OCI-LY1 (cell line): ENCODE data around the gene PEX5L.
A peak's percentile ranks its signal among the peaks of the same experiment; 100 is the strongest.

Source experiments
- H2AFZ ChIP-seq: fragments of 200-600 bp; sonication (generic), shearing (Covaris generic); 2 replicates; pipeline ENCODE4 v1.6.0; 2014; ENCODE audit warnings: antibody characterized with exemption, mild to moderate bottlenecking, low read length
- H3F3A ChIP-seq: fragments of 200-600 bp; sonication (generic), shearing (Covaris generic); 2 replicates; pipeline ENCODE4 v1.6.0; 2014; ENCODE audit warnings: mild to moderate bottlenecking, antibody characterized with exemption, low read length, moderate library complexity; ENCODE audit not compliant: insufficient read depth
- H3K27ac ChIP-seq: fragments of 200-600 bp; sonication (generic); 2 replicates; pipeline ENCODE4 v1.5.1; 2014; ENCODE audit warnings: low read length, mixed run types, mild to moderate bottlenecking, low read depth; ENCODE audit not compliant: poor library complexity, severe bottlenecking
- H3K27me3 ChIP-seq: fragments of 200-600 bp; sonication (generic); 2 replicates; pipeline ENCODE4 v1.6.0; 2014; ENCODE audit warnings: antibody characterized with exemption, mild to moderate bottlenecking, low read length, moderate library complexity; ENCODE audit not compliant: insufficient read depth
- H3K36me3 ChIP-seq: fragments of 200-600 bp; sonication (generic); 2 replicates; pipeline ENCODE4 v1.6.1; 2014; ENCODE audit warnings: mild to moderate bottlenecking, antibody characterized with exemption, low read length, moderate library complexity, mixed read lengths; ENCODE audit not compliant: insufficient read depth
- H3K4me1 ChIP-seq: fragments of 200-600 bp; sonication (generic); 2 replicates; pipeline ENCODE4 v1.5.1; 2014; ENCODE audit warnings: mild to moderate bottlenecking, low read length, moderate library complexity; ENCODE audit not compliant: insufficient read depth, severe bottlenecking
- H3K4me2 ChIP-seq: fragments of 200-600 bp; sonication (generic), shearing (Covaris generic); 2 replicates; pipeline ENCODE4 v1.6.1; 2014; ENCODE audit warnings: low read length
- H3K4me3 ChIP-seq: fragments of 200-600 bp; sonication (generic); 2 replicates; pipeline ENCODE4 v1.5.1; 2014; ENCODE audit warnings: low read length, low read depth, mild to moderate bottlenecking, mixed read lengths; ENCODE audit not compliant: poor library complexity, severe bottlenecking
- H3K79me2 ChIP-seq: fragments of 200-600 bp; shearing (Covaris generic); 2 replicates; pipeline ENCODE4 v1.6.1; 2016; ENCODE audit warnings: mixed run types, low read length, mixed read lengths; ENCODE audit not compliant: insufficient read depth
- H3K9ac ChIP-seq: fragments of 200-600 bp; sonication (generic), shearing (Covaris generic); 2 replicates; pipeline ENCODE4 v1.6.1; 2014; ENCODE audit warnings: mild to moderate bottlenecking, low read length, mixed read lengths
- H3K9me2 ChIP-seq: fragments of 200-600 bp; sonication (generic), shearing (Covaris generic); 2 replicates; pipeline ENCODE4 v1.6.1; 2014; ENCODE audit warnings: low read depth, mild to moderate bottlenecking, low read length, mixed read lengths
- H3K9me3 ChIP-seq: fragments of 200-600 bp; shearing (Covaris generic); 2 replicates; pipeline ENCODE4 v1.6.1; 2014; ENCODE audit warnings: low read length, mixed read lengths
- H4K20me1 ChIP-seq: fragments of 200-600 bp; sonication (generic), shearing (Covaris generic); 2 replicates; pipeline ENCODE4 v1.6.0; 2016; ENCODE audit warnings: mild to moderate bottlenecking, low read length; ENCODE audit not compliant: insufficient read depth
- EZH2 ChIP-seq: fragments of 200-600 bp; sonication (generic), shearing (Covaris generic); IDR thresholded peaks from 2 replicates; pipeline ENCODE4 v1.8.0; 2017; ENCODE audit warnings: borderline replicate concordance, mixed run types, mild to moderate bottlenecking, antibody characterized with exemption, low read length, moderate library complexity, mixed read lengths
- TF ChIP-seq, protein P1 (sequence below): fragments of 200-600 bp; sonication (generic), shearing (Covaris generic); IDR thresholded peaks from 2 replicates; pipeline ENCODE4 v1.5.1; 2017; ENCODE audit warnings: mild to moderate bottlenecking, antibody characterized with exemption, low read length, moderate library complexity, mixed read lengths

Gene PEX5L

DNA sequence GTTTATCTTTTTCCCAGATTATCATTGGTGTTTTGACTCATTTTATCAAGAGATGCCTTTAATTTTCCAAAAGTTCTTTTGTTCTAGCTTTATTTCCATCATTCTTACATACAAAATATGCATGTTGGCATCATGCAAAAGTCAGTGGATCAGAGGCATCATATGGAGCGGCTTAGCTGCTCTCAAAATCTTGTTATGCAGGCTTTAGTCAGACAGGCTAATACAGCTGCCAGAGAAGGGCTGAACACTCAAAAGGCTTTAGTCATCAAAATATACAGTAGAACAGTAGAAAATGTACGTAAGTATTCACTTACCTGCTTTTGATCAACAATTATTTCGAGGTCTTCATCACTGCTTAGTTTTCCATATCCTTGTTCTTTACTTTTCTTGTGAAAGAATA, 65.5 kb downstream of the PEX5L start:
- peak overlapping the region; percentile 96 for H3K27ac ChIP-seq
- no peaks in the 10 kb centered on the region for H3K9me2 ChIP-seq
- H3F3A ChIP-seq = no peaks in the 10 kb centered on the region
- no peaks in the 10 kb centered on the region for H3K79me2 ChIP-seq
- no peaks in the 10 kb centered on the region for H4K20me1 ChIP-seq
- TF ChIP-seq, protein P1, sequence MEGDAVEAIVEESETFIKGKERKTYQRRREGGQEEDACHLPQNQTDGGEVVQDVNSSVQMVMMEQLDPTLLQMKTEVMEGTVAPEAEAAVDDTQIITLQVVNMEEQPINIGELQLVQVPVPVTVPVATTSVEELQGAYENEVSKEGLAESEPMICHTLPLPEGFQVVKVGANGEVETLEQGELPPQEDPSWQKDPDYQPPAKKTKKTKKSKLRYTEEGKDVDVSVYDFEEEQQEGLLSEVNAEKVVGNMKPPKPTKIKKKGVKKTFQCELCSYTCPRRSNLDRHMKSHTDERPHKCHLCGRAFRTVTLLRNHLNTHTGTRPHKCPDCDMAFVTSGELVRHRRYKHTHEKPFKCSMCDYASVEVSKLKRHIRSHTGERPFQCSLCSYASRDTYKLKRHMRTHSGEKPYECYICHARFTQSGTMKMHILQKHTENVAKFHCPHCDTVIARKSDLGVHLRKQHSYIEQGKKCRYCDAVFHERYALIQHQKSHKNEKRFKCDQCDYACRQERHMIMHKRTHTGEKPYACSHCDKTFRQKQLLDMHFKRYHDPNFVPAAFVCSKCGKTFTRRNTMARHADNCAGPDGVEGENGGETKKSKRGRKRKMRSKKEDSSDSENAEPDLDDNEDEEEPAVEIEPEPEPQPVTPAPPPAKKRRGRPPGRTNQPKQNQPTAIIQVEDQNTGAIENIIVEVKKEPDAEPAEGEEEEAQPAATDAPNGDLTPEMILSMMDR = no peak
- TF ChIP-seq EZH2 = no peak
- H3K9me3 ChIP-seq = no peaks in the 10 kb centered on the region
- peak overlapping the region; percentile 2; the same call in 1 of the 2 replicates for H3K9ac ChIP-seq
- peak overlapping the region; percentile 6 for H3K4me3 ChIP-seq
- H3K27me3 ChIP-seq = no peaks in the 10 kb centered on the region
- peaks cover 92% of the 10 kb centered on the region for H3K4me1 ChIP-seq
- no peak overlapping the region for H2AFZ ChIP-seq
- H3K4me2 ChIP-seq = 0 out of 2 replicates have a peak overlapping the region, but pooled peaks have one; percentile 10
- no peaks in the 10 kb centered on the region for H3K36me3 ChIP-seq

DNA sequence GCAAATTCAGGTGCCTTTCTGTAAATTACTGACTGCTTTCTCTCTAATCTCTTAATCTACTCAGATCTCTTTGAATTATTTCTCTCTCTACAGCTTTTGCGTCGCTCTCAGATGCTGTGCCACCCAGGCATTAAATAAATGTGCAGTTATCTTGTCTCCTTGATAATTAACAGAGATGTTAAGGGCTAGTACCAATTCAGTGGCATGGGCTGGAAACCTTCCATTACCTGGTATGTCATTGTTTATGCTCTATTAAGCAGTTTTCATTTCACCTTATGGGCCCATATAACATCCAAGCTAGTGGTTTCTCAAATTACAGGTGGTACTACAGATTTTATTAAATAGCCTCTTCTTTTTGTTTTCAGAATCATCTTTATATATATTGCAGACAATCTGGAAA, 66.0 kb downstream of the PEX5L start:
- no peaks in the 10 kb centered on the region for H4K20me1 ChIP-seq
- no peaks in the 10 kb centered on the region for H3K9me2 ChIP-seq
- peaks cover 92% of the 10 kb centered on the region for H3K4me1 ChIP-seq
- no peak overlapping the region for H3K4me3 ChIP-seq
- no peak overlapping the region; the same call in 1 of the 2 replicates for H3K9ac ChIP-seq
- peak overlapping the region; percentile 5 for H3K4me2 ChIP-seq
- H3K27ac ChIP-seq = peak overlapping the region; percentile 96
- H3K36me3 ChIP-seq = no peaks in the 10 kb centered on the region
- no peaks in the 10 kb centered on the region for H3K79me2 ChIP-seq
- no peaks in the 10 kb centered on the region for H3K27me3 ChIP-seq
- no peak overlapping the region for H2AFZ ChIP-seq
- no peaks in the 10 kb centered on the region for H3F3A ChIP-seq
- no peaks in the 10 kb centered on the region for H3K9me3 ChIP-seq
- TF ChIP-seq, protein P1 = no peak
- TF ChIP-seq EZH2 = no peak

DNA sequence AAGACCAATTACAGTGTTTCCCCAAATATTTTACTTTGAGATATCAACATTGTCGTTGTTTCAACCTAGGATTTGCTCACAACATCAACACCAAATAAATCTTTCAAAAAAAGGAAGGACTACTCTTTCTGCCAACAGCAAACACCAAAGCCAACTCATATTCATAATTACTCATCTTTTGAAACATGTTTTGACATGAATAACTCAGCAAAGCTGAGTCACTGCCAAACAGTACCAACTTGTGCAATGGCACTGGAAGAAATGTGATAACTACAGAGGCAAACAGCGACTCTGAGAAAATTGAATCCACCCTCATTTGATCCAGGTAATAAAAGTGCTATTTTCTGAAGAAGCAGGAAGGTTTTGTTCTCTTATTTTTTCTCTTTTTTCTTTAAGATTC, 67.2 kb downstream of the PEX5L start:
- no peaks in the 10 kb centered on the region for H4K20me1 ChIP-seq
- no peak overlapping the region for H3K4me3 ChIP-seq
- H3K9me3 ChIP-seq = no peaks in the 10 kb centered on the region
- H3K4me1 ChIP-seq = peaks cover 99% of the 10 kb centered on the region
- H3K36me3 ChIP-seq = no peaks in the 10 kb centered on the region
- no peaks in the 10 kb centered on the region for H3K27me3 ChIP-seq
- TF ChIP-seq, protein P1 = no peak
- no peak for TF ChIP-seq EZH2
- peak overlapping the region; percentile 96 for H3K27ac ChIP-seq
- H3K9ac ChIP-seq = no peak overlapping the region
- no peaks in the 10 kb centered on the region for H3K79me2 ChIP-seq
- H3K9me2 ChIP-seq = no peaks in the 10 kb centered on the region
- H3K4me2 ChIP-seq = peak overlapping the region; percentile 2; the same call in 1 of the 2 replicates
- no peaks in the 10 kb centered on the region for H3F3A ChIP-seq
- H2AFZ ChIP-seq = no peak overlapping the region
